8988T (cell line): Measurements from ENCODE around the gene DBP.
A peak's percentile ranks its signal among the peaks of the same experiment; 100 is the strongest.
"Not testable (repeated sequence)": the region's sequence is repeated elsewhere in the genome, so short reads cannot be mapped to it uniquely, and the experiment has no call there.

Experiments used
- DNase-seq: peaks from one replicate; pipeline ENCODE4 v3.0.0; 2011

Gene DBP

GRCh38 chr19:48665786-48666185 is 28.6 kb upstream of the DBP start:
- DNase-seq: no peak

- DNase-seq: no peak
Measured at GRCh38 chr19:48664476-48664875, 27.3 kb upstream of the DBP start.

- DNase-seq: no peak
Measured at GRCh38 chr19:48663667-48664066, 26.5 kb upstream of the DBP start.

GRCh38 chr19:48661711-48662090 is 24.5 kb upstream of the DBP start:
- DNase-seq: no peak

GRCh38 chr19:48660852-48661710 is 23.9 kb upstream of the DBP start:
- DNase-seq: peak; percentile 92

- DNase-seq: no peak
Measured at GRCh38 chr19:48659768-48660167, 22.6 kb upstream of the DBP start.

- DNase-seq: no peak
Measured at GRCh38 chr19:48658483-48658882, 21.3 kb upstream of the DBP start.

GRCh38 chr19:48657828-48658227 is 20.6 kb upstream of the DBP start:
- DNase-seq: not testable (repeated sequence)

- no peak for DNase-seq
Measured at GRCh38 chr19:48656840-48657474, 19.8 kb upstream of the DBP start.

GRCh38 chr19:48654299-48655059 is 17.3 kb upstream of the DBP start:
- DNase-seq: no peak

- DNase-seq: no peak
Measured at GRCh38 chr19:48651683-48652048, 14.5 kb upstream of the DBP start.

- no peak for DNase-seq
Measured at GRCh38 chr19:48650974-48651682, 13.9 kb upstream of the DBP start.

- DNase-seq: no peak
Measured at GRCh38 chr19:48648134-48648533, 11.0 kb upstream of the DBP start.

GRCh38 chr19:48646722-48647216 is 9.6 kb upstream of the DBP start:
- DNase-seq: no peak

GRCh38 chr19:48646001-48646721 is 9.0 kb upstream of the DBP start, which contains the start of gene CA11:
CA11 (minus strand) TSS chr19:48646187; CDS start chr19:48645632, 555 bp downstream.
- peak; percentile 74 for DNase-seq

- DNase-seq: no peak
Measured at GRCh38 chr19:48645620-48646000, 8.4 kb upstream of the DBP start.

GRCh38 chr19:48644839-48645619 is 7.8 kb upstream of the DBP start:
- no peak for DNase-seq

- DNase-seq: no peak
Measured at GRCh38 chr19:48644355-48644754, 7.2 kb upstream of the DBP start.

- no peak for DNase-seq
Measured at GRCh38 chr19:48642862-48643261, 5.7 kb upstream of the DBP start.

- no peak for DNase-seq
Measured at GRCh38 chr19:48641850-48642249, 4.7 kb upstream of the DBP start.
